Psoas muscle (tissue), 8 donors: ENCODE results near the gene MYL4. TPM values are rescaled to one million over a fixed set of nuclear protein-coding genes. Genes with fewer than 3 reads are reported as not detected.
"Not testable (repeated sequence)": the region's sequence is repeated elsewhere in the genome, so short reads cannot be mapped to it uniquely, and the experiment has no call there.

ENCODE experiments used
- ATAC-seq, 4 donors: fragments of 200-7000 bp; cut with Tn5 transposase; one replicate each; pipeline ENCODE4 v1.9.1; 2020; ENCODE audit warnings: moderate library complexity in 3 of 4, mild to moderate bottlenecking in 2 of 4
- DNase-seq, 2 donors: peaks; one replicate each; pipeline ENCODE4 v3.0.0-alpha.2; 2020
- H3K27ac ChIP-seq: fragments of 200-600 bp; one replicate; pipeline ENCODE4 v1.8.0; 2022
- H3K27me3 ChIP-seq, 3 donors: fragments of 200-600 bp in 1 of 3; one replicate each; pipeline versions ENCODE4 v1.6.1 to v1.8.0; 2013 to 2022; ENCODE audit warnings: low read length in 2 of 3, mild to moderate bottlenecking in 2 of 3, moderate library complexity in 1 of 3; ENCODE audit not compliant: insufficient read depth in 3 of 3
- H3K36me3 ChIP-seq, 2 donors: fragments of 200-600 bp in 1 of 2; one replicate each; pipeline versions ENCODE4 v1.6.1 to v1.8.0; 2013 to 2022; ENCODE audit warnings: low read depth in 1 of 2, mild to moderate bottlenecking in 1 of 2, moderate library complexity in 1 of 2; ENCODE audit not compliant: insufficient read depth in 1 of 2
- H3K4me1 ChIP-seq: fragments of 200-600 bp; one replicate; pipeline ENCODE4 v1.8.0; 2022
- H3K4me3 ChIP-seq: fragments of 200-600 bp; one replicate; pipeline ENCODE4 v1.8.0; 2022; ENCODE audit warnings: mild to moderate bottlenecking
- H3K9me3 ChIP-seq: fragments of 200-600 bp; one replicate; pipeline ENCODE4 v1.8.0; 2022
- WGBS, 3 donors: extraction: QIAGEN DNeasy Blood & Tissue Kit; methylation state at CpG; one replicate each; pipeline versions ENCODE4 v1.1.6 to v1.1.7; 2013; 5-methylcytosine and 5-hydroxymethylcytosine counted together
- intact Hi-C, 2 donors: fragments of 100-400 bp; cut with DNase I; formaldehyde crosslinking; loops; one replicate each; pipeline versions ENCODE4 v1.11.0 to v1.14.2; 2022
- polyA plus RNA-seq, 3 donors: library from polyadenylated mRNA; stranded (reverse); fragments of 200-250 nt; gene quantifications; one replicate each; pipeline ENCODE4 v1.2.3, GENCODE V29; 2013
- total RNA-seq, 4 donors: library from RNA; stranded (reverse); fragmentation: NEBNext Ultra II Directional in 2 of 4; extraction: Animal tissue kit (Norgen Biotek cat#: 25700) in 2 of 4; gene quantifications; one replicate each; pipeline versions ENCODE4 v1.2.1 to v1.2.4, GENCODE V29; 2021 to 2023
- TF ChIP-seq, protein P1 (sequence below): fragments of 200-600 bp; IDR thresholded peaks from one replicate; pipeline ENCODE4 v1.8.0; 2022; ENCODE audit warnings: antibody characterized with exemption
- donor health status: healthy with polysubstance abuse.
- donor health status: DM: no; HTN: no; CAD: no; lungs with moderate emphysema.
- donor health status: Bipolar disorder and iron deficiency.
- donor health status: healthy.
- donor health status: DM: yes; HTN: yes; CAD: no.
- donor health status: DM: no; HTN: no; CAD: no.
- donor health status: DM: no; HTN: no; CAD: no.
- donor health status: DM: yes; HTN: yes; CAD: no.

The MYL4 gene
- total and polyA plus RNA-seq, 7 donors: 0.52 to 6.7 (median 2.0) TPM

DNA sequence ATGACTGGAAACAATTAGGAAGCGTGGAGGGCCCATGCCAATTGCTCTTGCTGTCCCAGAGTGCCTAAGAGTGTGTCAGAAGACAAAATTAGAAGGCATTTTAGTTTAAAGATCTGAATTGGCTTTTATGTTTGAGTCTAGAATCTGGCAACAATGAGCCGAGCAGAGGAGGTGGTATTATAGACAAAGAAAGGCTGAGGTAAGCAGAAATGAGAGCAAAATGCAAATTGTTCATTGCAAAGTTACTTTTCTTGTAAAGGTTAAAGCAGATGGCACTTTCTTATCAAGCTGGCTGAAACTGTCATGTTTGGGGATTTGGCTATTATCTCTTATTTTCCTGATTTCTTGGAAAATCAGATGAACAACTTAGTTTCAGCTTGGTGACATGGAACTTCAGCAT lies 3.3 kb downstream of the MYL4 start:
- Histone ChIP-seq H3K4me3 (no peak overlapping the region), H3K27ac (no peak overlapping the region), H3K36me3 (no peaks in the 10 kb centered on the region), H3K4me1 (no peaks in the 10 kb centered on the region), H3K9me3 (no peaks in the 10 kb centered on the region), H3K27me3 (no peaks in the 10 kb centered on the region)
- no peak for DNase-seq
- 79 to 86% (median 79%) methylated on average over 2 of the region's 2 CpGs for WGBS, 3 donors
- TF ChIP-seq, protein P1, sequence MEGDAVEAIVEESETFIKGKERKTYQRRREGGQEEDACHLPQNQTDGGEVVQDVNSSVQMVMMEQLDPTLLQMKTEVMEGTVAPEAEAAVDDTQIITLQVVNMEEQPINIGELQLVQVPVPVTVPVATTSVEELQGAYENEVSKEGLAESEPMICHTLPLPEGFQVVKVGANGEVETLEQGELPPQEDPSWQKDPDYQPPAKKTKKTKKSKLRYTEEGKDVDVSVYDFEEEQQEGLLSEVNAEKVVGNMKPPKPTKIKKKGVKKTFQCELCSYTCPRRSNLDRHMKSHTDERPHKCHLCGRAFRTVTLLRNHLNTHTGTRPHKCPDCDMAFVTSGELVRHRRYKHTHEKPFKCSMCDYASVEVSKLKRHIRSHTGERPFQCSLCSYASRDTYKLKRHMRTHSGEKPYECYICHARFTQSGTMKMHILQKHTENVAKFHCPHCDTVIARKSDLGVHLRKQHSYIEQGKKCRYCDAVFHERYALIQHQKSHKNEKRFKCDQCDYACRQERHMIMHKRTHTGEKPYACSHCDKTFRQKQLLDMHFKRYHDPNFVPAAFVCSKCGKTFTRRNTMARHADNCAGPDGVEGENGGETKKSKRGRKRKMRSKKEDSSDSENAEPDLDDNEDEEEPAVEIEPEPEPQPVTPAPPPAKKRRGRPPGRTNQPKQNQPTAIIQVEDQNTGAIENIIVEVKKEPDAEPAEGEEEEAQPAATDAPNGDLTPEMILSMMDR: no peak
- intact Hi-C loops: no loop called here
- no peak for ATAC-seq

DNA sequence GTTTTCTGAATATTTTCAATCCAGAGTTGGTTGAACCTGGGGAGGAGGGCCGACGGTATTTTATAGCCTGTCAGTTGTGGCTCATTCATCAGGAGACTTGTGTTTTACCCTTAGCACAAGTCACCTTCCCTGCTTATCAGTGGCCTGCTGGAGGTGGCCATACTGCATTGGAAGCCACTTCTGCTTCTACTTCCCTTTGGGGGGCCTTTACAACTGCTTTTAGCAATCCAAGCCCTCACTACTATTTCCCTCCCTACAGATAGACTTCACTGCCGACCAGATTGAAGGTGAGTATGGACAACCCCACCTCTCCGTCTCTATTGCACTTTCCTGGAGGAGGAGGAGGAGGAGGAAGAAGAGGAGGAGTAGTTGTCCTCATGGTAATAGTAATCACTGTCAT lies 4.4 kb downstream of the MYL4 start:
- TF ChIP-seq, protein P1: no peak
- DNase-seq (no peak), ATAC-seq (no peak)
- WGBS, 3 donors: 80 to 83% (median 82%) methylated on average over 4 of the region's 4 CpGs
- Histone ChIP-seq H3K27ac (no peak overlapping the region), H3K4me3 (no peak overlapping the region), H3K4me1 (no peaks in the 10 kb centered on the region), H3K36me3 (no peaks in the 10 kb centered on the region), H3K27me3 (no peaks in the 10 kb centered on the region), H3K9me3 (no peaks in the 10 kb centered on the region)
- intact Hi-C loops: no loop called here

DNA sequence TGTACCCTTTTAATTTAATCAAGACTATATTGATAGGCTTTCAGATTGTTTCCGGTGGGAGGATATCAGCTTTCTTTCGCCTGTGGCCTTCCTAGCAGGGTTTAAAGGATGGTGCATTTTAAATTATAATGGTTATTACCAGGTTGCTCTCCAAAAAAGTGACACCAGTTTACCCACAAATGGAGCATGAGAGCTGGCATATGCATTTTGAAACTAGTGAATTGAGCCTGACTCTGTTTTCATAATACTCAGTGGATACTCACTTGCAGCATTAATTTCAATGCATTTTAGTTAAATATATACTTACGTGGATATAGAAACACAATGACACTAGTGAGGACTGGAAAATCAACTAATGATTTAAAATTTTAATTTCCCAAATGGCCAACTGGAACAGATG lies 5.8 kb downstream of the MYL4 start:
- H3K4me3 ChIP-seq: no peak overlapping the region
- no peaks in the 10 kb centered on the region for H3K36me3 ChIP-seq
- 86 to 92% (median 90%) methylated on average over 3 of the region's 3 CpGs for WGBS, 3 donors
- DNase-seq: no peak
- TF ChIP-seq, protein P1: no peak
- no peaks in the 10 kb centered on the region for H3K27me3 ChIP-seq
- H3K27ac ChIP-seq: no peak overlapping the region
- H3K4me1 ChIP-seq: no peaks in the 10 kb centered on the region
- no peaks in the 10 kb centered on the region for H3K9me3 ChIP-seq
- no peak for ATAC-seq
- intact Hi-C loops: no loop called here

DNA sequence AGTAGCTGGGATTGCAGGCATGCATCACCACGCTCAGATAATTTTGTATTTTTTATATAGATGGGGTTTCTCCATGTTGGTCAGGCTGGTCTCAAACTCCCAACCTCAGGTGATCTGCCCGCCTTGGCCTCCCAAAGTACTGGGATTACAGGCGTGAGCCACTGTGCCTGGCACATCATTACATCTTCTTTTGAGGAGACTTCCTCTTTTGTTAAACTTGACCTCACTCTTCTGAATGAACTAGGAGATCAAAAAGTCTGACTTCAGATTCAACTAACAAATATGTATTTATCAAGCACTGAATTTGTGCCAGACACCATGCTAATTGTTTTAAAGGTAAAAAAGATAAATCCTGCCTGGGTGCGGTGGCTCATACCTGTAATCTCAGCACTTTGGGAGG lies 7.7 kb downstream of the MYL4 start:
- DNase-seq, H3K9me3 ChIP-seq, H3K27me3 ChIP-seq, H3K4me3 ChIP-seq, intact Hi-C loops, H3K4me1 ChIP-seq, H3K36me3 ChIP-seq, ATAC-seq, H3K27ac ChIP-seq: not testable (repeated sequence)
- 95 to 97% (median 96%) methylated on average over 4 of the region's 4 CpGs for WGBS, 3 donors

DNA sequence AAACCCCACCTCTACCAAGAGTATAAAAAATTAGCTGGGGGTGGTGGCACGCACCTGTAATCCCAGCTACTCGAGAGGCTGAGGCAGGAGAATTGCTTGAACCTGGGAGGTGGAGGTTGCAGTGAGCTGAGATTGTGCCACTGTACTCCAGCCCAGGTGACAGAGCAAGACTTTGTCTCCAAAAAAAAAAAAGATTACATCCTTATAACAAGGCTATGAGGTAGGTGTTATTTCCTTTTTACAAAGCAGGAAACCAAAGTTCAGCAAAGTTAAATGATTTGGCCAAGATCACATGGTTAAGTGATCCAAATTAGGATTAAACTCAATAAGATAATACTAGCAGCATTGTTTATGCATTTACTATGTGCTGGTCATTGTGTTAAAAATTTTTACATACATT lies 8.1 kb downstream of the MYL4 start:
- ATAC-seq, DNase-seq, H3K27ac ChIP-seq, H3K4me1 ChIP-seq, H3K36me3 ChIP-seq, H3K9me3 ChIP-seq, H3K27me3 ChIP-seq, H3K4me3 ChIP-seq, intact Hi-C loops: not testable (repeated sequence)
- WGBS, 3 donors: 63 to 100% (median 89%) methylated on average over 2 of the region's 2 CpGs

DNA sequence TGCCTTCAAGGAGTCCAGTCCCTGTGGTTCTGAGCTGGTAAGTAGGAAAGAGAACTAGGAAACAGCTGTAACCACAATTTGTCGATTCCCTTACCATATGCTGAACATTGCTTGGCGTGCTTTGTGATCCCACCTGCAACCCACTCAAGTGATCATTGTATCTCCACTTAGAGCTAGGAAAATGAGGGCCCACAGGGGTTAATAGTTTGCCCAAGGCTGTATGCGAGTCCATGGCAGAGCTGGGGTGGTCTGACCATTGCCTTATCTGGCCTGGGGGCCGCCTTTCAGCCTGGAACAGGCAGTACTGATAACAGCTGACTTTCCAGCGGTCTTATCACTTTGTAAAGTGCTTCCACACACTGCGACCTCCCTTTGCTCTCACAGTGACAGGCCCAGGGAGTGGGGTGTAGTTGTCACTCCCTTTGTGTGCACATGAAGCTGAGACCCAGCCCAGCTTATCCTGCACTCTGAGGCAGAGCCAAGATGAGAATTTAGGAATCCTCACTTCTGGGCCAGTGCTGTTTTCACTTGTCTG lies 9.8 kb downstream of the MYL4 start:
- no peak for DNase-seq

More for the DNA sequence above, 9.8 kb downstream of the MYL4 start:
- intact Hi-C loops: no loop called here
- WGBS, 3 donors: 69 to 75% (median 72%) methylated on average over 6 of the region's 6 CpGs
- H3K9me3 ChIP-seq: no peaks in the 10 kb centered on the region
- H3K4me1 ChIP-seq: no peaks in the 10 kb centered on the region
- ATAC-seq: no peak
- H3K27me3 ChIP-seq: no peaks in the 10 kb centered on the region
- no peak overlapping the region for H3K27ac ChIP-seq
- TF ChIP-seq, protein P1: no peak
- H3K36me3 ChIP-seq: no peaks in the 10 kb centered on the region
- no peak overlapping the region for H3K4me3 ChIP-seq
